HFFc6 (cell line): ENCODE data around the gene PARP8. TPM values are rescaled to one million over a fixed set of nuclear protein-coding genes. Genes with fewer than 3 reads are reported as not detected.
A peak's percentile ranks its signal among the peaks of the same experiment; 100 is the strongest.

ENCODE experiments used
- DNase-seq: peaks from one replicate; pipeline ENCODE4 v3.0.0-alpha.2; 2018
- H3K27ac Mint-ChIP-seq: 2 replicates; pipeline ENCODE4 v1.8.0; 2020; ENCODE audit warnings: mild to moderate bottlenecking, mixed read lengths
- H3K27me3 Mint-ChIP-seq: 2 replicates; pipeline ENCODE4 v1.8.0; 2021; ENCODE audit warnings: mild to moderate bottlenecking, moderate library complexity, mixed read lengths; ENCODE audit not compliant: insufficient read depth
- H3K36me3 Mint-ChIP-seq: 2 replicates; pipeline ENCODE4 v1.8.0; 2021; ENCODE audit warnings: low read depth, mixed read lengths
- H3K4me1 Mint-ChIP-seq: 2 replicates; pipeline ENCODE4 v1.8.0; 2020; ENCODE audit warnings: low read depth, mixed read lengths
- H3K4me3 Mint-ChIP-seq: 2 replicates; pipeline ENCODE4 v1.8.0; 2020; ENCODE audit warnings: mild to moderate bottlenecking, moderate library complexity, mixed read lengths
- H3K9me3 Mint-ChIP-seq: 2 replicates; pipeline ENCODE4 v1.8.0; 2020; ENCODE audit warnings: mild to moderate bottlenecking, mixed read lengths
- total RNA-seq, 6 experiments: library from RNA; stranded (reverse); fragmentation: NEBNext Ultra II Directional; extraction: Animal tissue kit (Norgen Biotek cat#: 25700); gene quantifications; 2 replicates in 1 of 6; 3 replicates in 5 of 6; pipeline ENCODE4 v1.2.3, GENCODE V29; 2021
- TF ChIP-seq, protein P1 (sequence below): fragments of 200-600 bp; sonication (generic); IDR thresholded peaks from 2 replicates; pipeline ENCODE4 v1.5.0; 2021; ENCODE audit warnings: antibody characterized with exemption, mild to moderate bottlenecking

The PARP8 gene
- total RNA-seq, 6 experiments from 2014 or later = 0.71 to 5.5 (median 0.81) TPM

DNA sequence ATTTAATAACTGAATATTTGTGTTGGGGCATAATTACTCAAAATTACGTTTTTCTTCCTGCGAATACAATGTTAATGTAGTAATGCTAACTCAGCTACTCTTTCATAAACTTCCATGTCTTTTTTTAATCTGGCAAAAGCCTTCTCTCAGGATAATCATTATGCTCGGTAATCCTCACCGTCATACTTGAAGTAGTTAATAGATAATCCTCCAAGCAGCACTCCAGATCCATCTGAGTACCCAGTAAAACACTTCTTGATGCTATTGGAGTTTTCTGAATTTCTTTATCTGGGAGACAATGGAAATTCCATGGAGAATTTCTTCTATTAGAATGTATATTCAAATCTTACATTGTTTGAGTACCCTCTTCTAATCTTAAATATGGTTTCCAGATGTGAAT lies 34.3 kb downstream of the PARP8 start:
- TF ChIP-seq, protein P1, sequence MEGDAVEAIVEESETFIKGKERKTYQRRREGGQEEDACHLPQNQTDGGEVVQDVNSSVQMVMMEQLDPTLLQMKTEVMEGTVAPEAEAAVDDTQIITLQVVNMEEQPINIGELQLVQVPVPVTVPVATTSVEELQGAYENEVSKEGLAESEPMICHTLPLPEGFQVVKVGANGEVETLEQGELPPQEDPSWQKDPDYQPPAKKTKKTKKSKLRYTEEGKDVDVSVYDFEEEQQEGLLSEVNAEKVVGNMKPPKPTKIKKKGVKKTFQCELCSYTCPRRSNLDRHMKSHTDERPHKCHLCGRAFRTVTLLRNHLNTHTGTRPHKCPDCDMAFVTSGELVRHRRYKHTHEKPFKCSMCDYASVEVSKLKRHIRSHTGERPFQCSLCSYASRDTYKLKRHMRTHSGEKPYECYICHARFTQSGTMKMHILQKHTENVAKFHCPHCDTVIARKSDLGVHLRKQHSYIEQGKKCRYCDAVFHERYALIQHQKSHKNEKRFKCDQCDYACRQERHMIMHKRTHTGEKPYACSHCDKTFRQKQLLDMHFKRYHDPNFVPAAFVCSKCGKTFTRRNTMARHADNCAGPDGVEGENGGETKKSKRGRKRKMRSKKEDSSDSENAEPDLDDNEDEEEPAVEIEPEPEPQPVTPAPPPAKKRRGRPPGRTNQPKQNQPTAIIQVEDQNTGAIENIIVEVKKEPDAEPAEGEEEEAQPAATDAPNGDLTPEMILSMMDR = no peak
- Mint-ChIP-seq H3K4me1 (no peaks in the 10 kb centered on the region; the same call in 1 of the 2 replicates), H3K27me3 (no peaks in the 10 kb centered on the region; the same call in 1 of the 2 replicates), H3K9me3 (no peaks in the 10 kb centered on the region; the same call in 1 of the 2 replicates), H3K27ac (no peak overlapping the region), H3K4me3 (no peak overlapping the region), H3K36me3 (no peaks in the 10 kb centered on the region)
- DNase-seq = no peak

DNA sequence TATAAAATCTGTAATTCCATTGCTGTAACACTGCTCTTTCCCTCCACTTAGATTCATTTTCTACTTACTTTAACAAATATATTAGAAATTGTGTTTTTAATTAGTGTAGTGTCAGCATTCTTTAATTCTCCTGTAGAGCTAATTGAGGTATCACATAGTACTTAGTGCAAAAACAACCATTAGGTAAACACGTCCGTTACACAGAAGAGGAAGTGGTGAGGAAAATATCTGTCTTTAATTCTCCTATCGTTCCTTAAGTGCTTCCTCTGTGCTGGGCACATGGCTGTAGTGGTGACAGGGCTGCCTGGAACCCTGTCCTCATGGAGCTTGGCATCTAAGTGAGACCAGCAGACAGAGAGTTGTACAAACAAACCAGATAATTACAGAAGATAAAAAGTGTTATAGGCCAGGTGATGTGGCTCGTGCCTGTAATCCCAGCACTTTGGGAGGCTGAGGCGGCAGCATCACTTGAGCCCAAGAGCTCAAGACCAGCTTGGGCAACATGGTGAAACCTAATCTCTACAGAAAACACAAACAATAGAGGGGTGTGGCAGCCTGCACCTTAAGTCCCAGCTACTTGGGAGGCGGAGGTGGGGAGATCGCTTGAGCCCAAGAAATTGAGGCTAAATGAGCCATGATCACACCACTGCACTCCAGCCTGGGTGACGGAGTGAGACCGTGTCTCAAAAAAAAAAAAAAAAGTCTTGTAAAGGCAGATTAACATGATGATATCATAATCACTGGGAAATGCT lies 36.4 kb downstream of the PARP8 start:
- Mint-ChIP-seq H3K4me1 (no peaks in the 10 kb centered on the region; the same call in 1 of the 2 replicates), H3K27me3 (no peaks in the 10 kb centered on the region; the same call in 1 of the 2 replicates), H3K27ac (no peak overlapping the region), H3K4me3 (no peak overlapping the region), H3K9me3 (no peaks in the 10 kb centered on the region; the same call in 1 of the 2 replicates), H3K36me3 (no peaks in the 10 kb centered on the region)
- TF ChIP-seq, protein P1 = no peak
- DNase-seq = no peak

DNA sequence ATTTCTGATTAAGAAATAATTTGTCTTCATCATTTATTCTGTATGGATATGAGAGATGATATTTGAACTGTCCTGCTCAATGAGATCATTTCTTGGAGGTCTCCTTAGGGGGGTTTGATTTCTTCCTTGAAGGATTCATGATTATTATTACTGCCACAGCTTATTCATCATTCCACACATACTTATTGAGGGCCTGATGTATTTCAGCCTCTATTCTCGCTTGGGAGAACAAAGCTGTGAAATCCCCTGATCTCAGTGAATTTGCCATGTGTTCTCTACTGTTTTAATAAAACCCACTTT lies 36.9 kb downstream of the PARP8 start:
- DNase-seq = no peak
- Mint-ChIP-seq H3K27me3 (no peaks in the 10 kb centered on the region; the same call in 1 of the 2 replicates), H3K36me3 (no peaks in the 10 kb centered on the region), H3K4me3 (no peak overlapping the region), H3K27ac (no peak overlapping the region), H3K4me1 (no peaks in the 10 kb centered on the region; the same call in 1 of the 2 replicates), H3K9me3 (no peaks in the 10 kb centered on the region; the same call in 1 of the 2 replicates)
- TF ChIP-seq, protein P1 = no peak

DNA sequence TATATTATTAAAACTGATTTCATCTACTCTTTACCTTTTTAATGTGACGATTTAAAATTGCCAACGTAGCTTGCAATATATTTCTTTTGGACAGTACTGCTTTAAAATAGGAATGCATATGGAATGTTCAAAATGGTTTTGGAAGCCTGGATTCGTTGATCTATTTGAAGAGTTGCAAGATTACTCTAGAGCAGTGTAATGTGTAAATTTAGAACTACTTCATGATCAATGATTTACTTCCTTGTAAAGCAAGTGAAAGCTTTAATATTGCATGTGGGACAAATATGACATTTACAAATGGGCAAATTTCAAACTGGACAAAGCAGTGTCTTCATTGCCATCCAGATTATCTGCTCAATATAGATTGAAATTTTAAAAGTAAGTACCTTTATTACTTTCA lies 38.3 kb downstream of the PARP8 start:
- Mint-ChIP-seq H3K27me3 (no peaks in the 10 kb centered on the region; the same call in 1 of the 2 replicates), H3K4me1 (peaks cover 8% of the 10 kb centered on the region; the same call in 1 of the 2 replicates), H3K9me3 (peaks cover 5% of the 10 kb centered on the region; the same call in 1 of the 2 replicates), H3K36me3 (no peaks in the 10 kb centered on the region), H3K4me3 (no peak overlapping the region), H3K27ac (no peak overlapping the region)
- DNase-seq = no peak
- TF ChIP-seq, protein P1 = no peak

DNA sequence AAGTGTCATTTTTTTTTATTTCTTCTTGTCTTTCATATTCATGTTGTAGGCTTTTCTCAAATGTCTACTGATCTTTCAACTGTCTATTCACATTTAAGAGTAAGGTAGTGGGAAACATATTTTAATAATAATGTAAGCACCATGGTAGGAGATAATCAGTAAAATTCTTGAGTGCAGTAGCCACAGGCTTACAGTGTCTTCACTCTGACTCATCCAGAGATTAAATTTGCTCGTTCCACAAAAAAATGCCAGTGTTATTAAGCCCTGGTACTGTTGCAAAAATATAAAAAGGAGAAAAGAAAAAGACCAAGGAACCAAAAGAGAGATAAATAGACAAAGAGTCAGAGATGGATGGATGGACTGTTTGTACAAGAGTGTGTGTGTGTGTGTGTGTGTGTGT lies 43.0 kb downstream of the PARP8 start:
- TF ChIP-seq, protein P1 = no peak
- no peaks in the 10 kb centered on the region for H3K27me3 Mint-ChIP-seq
- peak; percentile 18 for DNase-seq
- H3K27ac Mint-ChIP-seq = no peak overlapping the region; the same call in 1 of the 2 replicates
- H3K4me1 Mint-ChIP-seq = peaks cover 9% of the 10 kb centered on the region; the same call in 1 of the 2 replicates
- peaks cover 4% of the 10 kb centered on the region; the same call in 1 of the 2 replicates for H3K36me3 Mint-ChIP-seq
- H3K9me3 Mint-ChIP-seq = peaks cover 12% of the 10 kb centered on the region
- H3K4me3 Mint-ChIP-seq = no peak overlapping the region; the same call in 1 of the 2 replicates
